Adrenal gland (tissue), 12 donors: ENCODE results near the gene COL8A1. TPM values are rescaled to one million over a fixed set of nuclear protein-coding genes. Genes with fewer than 3 reads are reported as not detected.

ENCODE experiments used
- DNase-seq, 7 donors: peaks; one replicate each; pipeline ENCODE4 v3.0.0-alpha.2; 2019 to 2020
- H3K27ac ChIP-seq, 5 donors: fragments of 200-600 bp; sonication (generic) in 4 of 5; 1 replicate in 3 of 5; 2 replicates in 2 of 5; pipeline versions ENCODE4 v1.5.1 to v1.8.0; 2016 to 2020; ENCODE audit warnings: mild to moderate bottlenecking in 1 of 5
- H3K27me3 ChIP-seq: fragments of 200-600 bp; 2 replicates; pipeline ENCODE4 v1.8.0; 2021
- H3K36me3 ChIP-seq, 2 donors: fragments of 200-600 bp; replicated peaks in 1 of 2; 1 replicate in 1 of 2; 2 replicates in 1 of 2; pipeline versions ENCODE4 v1.5.1 to v1.8.0; 2018 to 2022
- H3K4me1 ChIP-seq, 2 donors: fragments of 200-600 bp; replicated peaks in 1 of 2; 1 replicate in 1 of 2; 2 replicates in 1 of 2; pipeline versions ENCODE4 v1.5.1 to v1.8.0; 2018 to 2021
- H3K4me3 ChIP-seq, 4 donors: fragments of 200-600 bp; sonication (generic) in 3 of 4; one replicate each; pipeline ENCODE4 v1.5.1; 2016 to 2018
- H3K9me3 ChIP-seq, 3 donors: fragments of 200-600 bp; sonication (generic) in 1 of 3; replicated peaks in 1 of 3; 1 replicate in 2 of 3; 2 replicates in 1 of 3; pipeline versions ENCODE4 v1.5.1 to v1.8.0; 2016 to 2021
- CTCF ChIP-seq, 6 experiments: fragments of 450-650 bp in 4 of 6; fragments of 200-600 bp in 2 of 6; sonication (generic) in 1 of 6; IDR thresholded peaks; 1 replicate in 5 of 6; 2 replicates in 1 of 6; pipeline versions ENCODE4 v1.5.1 to v1.8.0; 2016 to 2021; ENCODE audit warnings: antibody characterized with exemption in 6 of 6, mild to moderate bottlenecking in 2 of 6, moderate library complexity in 1 of 6
- POLR2A ChIP-seq, 2 donors: fragments of 450-650 bp; IDR thresholded peaks; one replicate each; pipeline ENCODE4 v1.6.1; 2017; ENCODE audit warnings: antibody characterized with exemption in 2 of 2, mild to moderate bottlenecking in 2 of 2, moderate library complexity in 1 of 2
- WGBS, 4 donors: extraction: QIAGEN DNeasy Blood & Tissue Kit in 2 of 4; methylation state at CpG; one replicate each; pipeline versions ENCODE4 v1.1.5 to v1.1.7; 2013 to 2017; 5-methylcytosine and 5-hydroxymethylcytosine counted together
- intact Hi-C, 2 donors: fragments of 100-400 bp; cut with DNase I; formaldehyde crosslinking; loops; one replicate each; pipeline versions ENCODE4 v1.14.1 to v1.15.0; 2022 to 2023
- polyA plus RNA-seq, 3 donors: library from polyadenylated mRNA; stranded (reverse); fragments of 200-250 nt in 2 of 3; fragments of 350-450 nt in 1 of 3; fragmentation: Illumina TruSeq in 1 of 3; extraction: RNeasy Lipid Tissue Mini Kit (QIAGEN cat#74804) in 1 of 3; gene quantifications; one replicate each; pipeline ENCODE4 v1.2.3, GENCODE V29; 2013 to 2014
- total RNA-seq, 9 donors: library from RNA; depleted of rRNA in 4 of 9; stranded (reverse); fragments of >200 nt in 4 of 9; fragments of 120-200 nt in 1 of 9; fragmentation: NEBNext Ultra II Directional in 1 of 9; extraction: Animal tissue kit (Norgen Biotek cat#: 25700) in 1 of 9; gene quantifications; one replicate each; pipeline versions ENCODE4 v1.1.0 to v1.2.4, GENCODE V29; 2013 to 2023
- donor health status: healthy with polysubstance abuse.
- donor health status: Bipolar disorder and iron deficiency.
- donor health status: DM: yes; HTN: yes; CAD: no.
- donor health status: DM: no; HTN: no; CAD: no.
- donor health status: DM: no; HTN: no; CAD: no.
- donor health status: DM: yes; HTN: yes; CAD: no.

COL8A1 gene
- total and polyA plus RNA-seq, 12 donors = 0.94 to 59.2 (median 15.9) TPM

GRCh38 chr3:99768126-99768525, 129.7 kb downstream of the COL8A1 start:
- no peak for TF ChIP-seq POLR2A (IDR thresholded peaks at IDR 0.05)
- no peak for TF ChIP-seq CTCF (IDR thresholded peaks at IDR 0.05)
- no peak overlapping the region for H3K4me3 ChIP-seq
- H3K9me3 ChIP-seq = no peaks in the 10 kb centered on the region
- H3K4me1 ChIP-seq = no peaks in the 10 kb centered on the region
- no peaks in the 10 kb centered on the region for H3K36me3 ChIP-seq
- intact Hi-C loops = no loop called here
- no peaks in the 10 kb centered on the region for H3K27me3 ChIP-seq
- no peak overlapping the region for H3K27ac ChIP-seq
- 94 to 97% (median 95%) methylated on average over 1 of the region's 1 CpG for WGBS, 4 donors
- no peak for DNase-seq

GRCh38 chr3:99768808-99769501, 130.6 kb downstream of the COL8A1 start:
- H3K4me1 ChIP-seq = no peaks in the 10 kb centered on the region
- no peaks in the 10 kb centered on the region for H3K36me3 ChIP-seq
- H3K27me3 ChIP-seq = no peaks in the 10 kb centered on the region
- H3K27ac ChIP-seq = no peak overlapping the region
- 48 to 67% (median 58%) methylated on average over 2 of the region's 2 CpGs for WGBS, 4 donors
- DNase-seq = no peak
- TF ChIP-seq POLR2A (IDR thresholded peaks at IDR 0.05) = no peak
- no peak for TF ChIP-seq CTCF (IDR thresholded peaks at IDR 0.05)
- no peak overlapping the region for H3K4me3 ChIP-seq
- H3K9me3 ChIP-seq = no peaks in the 10 kb centered on the region
- intact Hi-C loops = no loop called here

GRCh38 chr3:99772171-99772570, 133.8 kb downstream of the COL8A1 start:
- Histone ChIP-seq H3K27me3 (no peaks in the 10 kb centered on the region), H3K27ac (no peak overlapping the region)

GRCh38 chr3:99772671-99773070, 134.3 kb downstream of the COL8A1 start:
- intact Hi-C loops = no loop called here
- H3K4me3 ChIP-seq = no peak overlapping the region
- no peaks in the 10 kb centered on the region for H3K4me1 ChIP-seq
- no peaks in the 10 kb centered on the region for H3K36me3 ChIP-seq
- H3K27ac ChIP-seq = no peak overlapping the region
- TF ChIP-seq CTCF (IDR thresholded peaks at IDR 0.05) = no peak
- no peak for TF ChIP-seq POLR2A (IDR thresholded peaks at IDR 0.05)
- H3K27me3 ChIP-seq = no peaks in the 10 kb centered on the region
- no peaks in the 10 kb centered on the region for H3K9me3 ChIP-seq
- WGBS, 4 donors = 50 to 81% (median 75%) methylated on average over 1 of the region's 1 CpG
- DNase-seq = no peak

More at GRCh38 chr3:99772171-99772570, 133.8 kb downstream of the COL8A1 start:
- no peaks in the 10 kb centered on the region for H3K36me3 ChIP-seq
- intact Hi-C loops = no loop called here
- no peak overlapping the region for H3K4me3 ChIP-seq
- H3K4me1 ChIP-seq = no peaks in the 10 kb centered on the region
- no peak for DNase-seq
- H3K9me3 ChIP-seq = no peaks in the 10 kb centered on the region
- WGBS, 4 donors = 87 to 92% (median 89%) methylated on average over 3 of the region's 3 CpGs
- TF ChIP-seq CTCF (IDR thresholded peaks at IDR 0.05) (no peak), POLR2A (IDR thresholded peaks at IDR 0.05) (no peak)
